Measurements from ENCODE around the gene DENND2D. TPM values are rescaled to one million over a fixed set of nuclear protein-coding genes. Genes with fewer than 3 reads are reported as not detected.
A peak's percentile ranks its signal among the peaks of the same experiment; 100 is the strongest.

The DENND2D gene
- total RNA-seq, 3 donors from 2014 or later: 27.7 to 70.8 (median 34.4) TPM

DNA sequence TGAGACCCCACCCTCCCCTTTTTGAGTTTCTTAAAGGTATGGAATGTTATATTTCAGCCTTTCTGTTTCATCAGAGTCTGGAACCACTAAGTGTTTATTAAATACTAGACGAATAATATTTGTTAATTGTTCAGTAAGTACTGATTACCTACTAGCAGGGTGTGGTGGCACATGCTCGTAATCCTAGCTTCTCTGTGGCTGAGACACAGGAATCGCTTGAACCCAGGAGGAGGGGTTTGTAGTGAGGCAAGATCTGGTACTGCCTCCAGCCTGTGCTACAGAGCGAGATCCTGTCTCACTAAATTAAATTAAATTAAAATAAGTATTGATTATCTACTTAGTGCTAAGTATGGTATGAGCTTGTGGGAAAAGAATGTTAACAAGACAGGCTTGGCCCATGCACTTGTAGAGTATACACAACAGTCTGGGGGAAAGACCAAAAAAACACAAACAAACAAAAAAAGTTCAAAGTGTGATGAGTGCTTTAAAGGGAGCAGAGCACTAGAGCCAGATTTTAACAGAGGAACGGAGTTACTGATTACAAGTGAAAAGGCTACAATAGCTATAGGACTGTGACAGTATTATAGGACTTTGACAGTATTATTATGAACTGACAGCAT lies 58.0 kb downstream of the DENND2D start:
- no peaks in the 10 kb centered on the region for H3K9me3 ChIP-seq
- no peak overlapping the region for H3K27ac ChIP-seq
- H3K4me1 ChIP-seq: peaks cover 0 to 14% of the 10 kb centered on the region in 2 donors
- H3K4me3 ChIP-seq: no peak overlapping the region
- no peaks in the 10 kb centered on the region for H3K27me3 ChIP-seq
- intact Hi-C loops (cut with DNase I; ENCODE audit: low total_unique reads): no loop called here
- TF ChIP-seq CTCF (IDR thresholded peaks at IDR 0.05): no peak
- TF ChIP-seq POLR2AphosphoS5 (IDR thresholded peaks at IDR 0.05): no peak
- TF ChIP-seq POLR2A (IDR thresholded peaks at IDR 0.05): no peak
- DNase-seq (ENCODE audit: low spot score in 2 of 2): no peak
- H3K36me3 ChIP-seq: no peaks in the 10 kb centered on the region

GRCh38 chr1:111141245-111142220 lies 58.9 kb downstream of the DENND2D start:
- DNase-seq (ENCODE audit: low spot score in 2 of 2): no peak
- H3K4me1 ChIP-seq: peaks cover 0 to 14% of the 10 kb centered on the region in 2 donors
- intact Hi-C loops (cut with DNase I; ENCODE audit: low total_unique reads): no loop called here
- no peaks in the 10 kb centered on the region for H3K27me3 ChIP-seq
- H3K9me3 ChIP-seq: no peaks in the 10 kb centered on the region
- TF ChIP-seq POLR2AphosphoS5 (IDR thresholded peaks at IDR 0.05) (no peak), POLR2A (IDR thresholded peaks at IDR 0.05) (no peak), CTCF (IDR thresholded peaks at IDR 0.05) (no peak)
- no peaks in the 10 kb centered on the region for H3K36me3 ChIP-seq
- H3K27ac ChIP-seq: no peak overlapping the region
- H3K4me3 ChIP-seq: peak overlapping the region; percentile 88 to 96 (median 93)

DNA sequence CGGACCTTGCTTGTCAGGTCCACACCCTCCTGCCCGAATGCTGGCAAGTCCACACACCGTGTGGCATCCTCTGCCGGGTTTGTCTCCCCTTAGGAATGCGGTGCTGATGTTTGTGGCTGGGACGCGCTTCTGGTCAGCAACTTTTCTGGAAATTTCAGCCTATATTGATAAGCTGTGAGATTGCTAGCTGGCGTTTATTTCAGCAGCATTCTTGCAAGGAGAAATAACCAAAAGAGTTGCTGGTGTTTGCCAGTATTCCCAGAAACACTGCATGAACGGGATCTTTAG lies 59.8 kb downstream of the DENND2D start:
- TF ChIP-seq POLR2A (IDR thresholded peaks at IDR 0.05) (no peak), CTCF (IDR thresholded peaks at IDR 0.05) (no peak), POLR2AphosphoS5 (IDR thresholded peaks at IDR 0.05) (no peak)
- intact Hi-C loops (cut with DNase I; ENCODE audit: low total_unique reads): no loop called here
- peaks cover 0 to 14% of the 10 kb centered on the region in 2 donors for H3K4me1 ChIP-seq
- no peaks in the 10 kb centered on the region for H3K9me3 ChIP-seq
- no peaks in the 10 kb centered on the region for H3K36me3 ChIP-seq
- H3K27ac ChIP-seq: peak overlapping the region; percentile 94 to 97
- peak overlapping the region; percentile 88 to 96 (median 93) for H3K4me3 ChIP-seq
- peak in 1 of 2 donors; percentile 51 for DNase-seq (ENCODE audit: low spot score in 2 of 2)
- H3K27me3 ChIP-seq: no peaks in the 10 kb centered on the region

DNA sequence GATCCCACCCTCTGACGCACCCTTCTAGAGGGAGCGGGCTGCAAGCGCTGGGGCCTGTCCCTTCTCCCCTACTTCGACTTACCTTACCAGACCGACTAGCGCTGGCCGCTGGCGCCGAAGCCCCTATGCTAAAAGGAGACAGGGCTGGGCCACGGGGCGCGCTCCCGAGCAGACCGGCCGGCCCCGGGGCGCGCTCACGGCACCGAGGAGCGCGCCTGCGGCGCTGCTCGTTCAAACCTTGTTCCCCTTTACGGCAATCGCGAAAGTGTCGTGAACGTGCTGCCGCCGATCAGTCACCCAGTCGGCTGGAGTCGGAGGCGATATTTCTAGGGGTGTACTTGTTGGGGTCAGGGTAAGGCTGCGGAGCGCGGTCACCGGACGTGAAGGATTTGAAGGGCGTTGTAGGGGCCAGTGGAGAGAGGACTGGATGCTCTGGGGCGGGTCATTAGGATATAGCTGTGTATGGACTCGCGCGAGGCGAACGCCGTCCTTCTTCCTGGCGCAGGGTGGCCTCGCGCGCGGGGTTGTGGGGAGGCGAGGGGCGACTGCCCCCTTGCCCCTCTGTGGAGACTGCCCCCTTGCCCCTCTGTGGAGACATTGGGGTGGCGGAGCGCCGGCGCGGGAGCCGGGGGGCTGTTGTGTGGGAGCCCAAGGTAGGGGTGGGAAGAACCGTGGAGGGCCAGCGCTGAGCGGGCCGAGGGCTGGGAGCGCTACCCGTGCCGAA lies 60.3 kb downstream of the DENND2D start, which contains the start of the genes CEPT1 and DRAM2:
CEPT1 (plus strand) TSS at position 268 of the 724 bp plus-strand sequence. CDS start 7,492 bp downstream, outside the sequence.
DRAM2 (minus strand) TSS at position 138 of the 724 bp plus-strand sequence. CDS start 8,539 bp downstream, outside the sequence.
- peaks cover 0 to 14% of the 10 kb centered on the region in 2 donors for H3K4me1 ChIP-seq
- intact Hi-C loops (cut with DNase I; ENCODE audit: low total_unique reads): no loop called here
- peak; percentile 86 to 90 for DNase-seq (ENCODE audit: low spot score in 2 of 2)
- peak within 1 kb of the TSS; percentile 94 to 97 for H3K27ac ChIP-seq
- peak within 1 kb of the TSS; percentile 88 to 96 (median 93) for H3K4me3 ChIP-seq
- H3K36me3 ChIP-seq: no peaks in the 10 kb centered on the region
- no peaks in the 10 kb centered on the region for H3K9me3 ChIP-seq
- TF ChIP-seq CTCF (IDR thresholded peaks at IDR 0.05) (no peak), POLR2A (IDR thresholded peaks at IDR 0.05) (peak; percentile 11), POLR2AphosphoS5 (IDR thresholded peaks at IDR 0.05) (peak; percentile 24 to 69 (median 45))
- no peaks in the 10 kb centered on the region for H3K27me3 ChIP-seq

Data from breast epithelium (tissue), 4 donors.